Neutrophil (primary cell): ENCODE data around the gene DDR1.

Experiments used
- H3K27ac ChIP-seq: fragments of 200-600 bp; sonication (generic); 2 replicates; pipeline ENCODE4 v1.5.1; 2016; ENCODE audit warnings: mild to moderate bottlenecking, moderate library complexity
- H3K27me3 ChIP-seq: fragments of 200-600 bp; sonication (generic); 2 replicates; pipeline ENCODE4 v1.6.0; 2016; ENCODE audit warnings: mild to moderate bottlenecking
- H3K36me3 ChIP-seq: fragments of 200-600 bp; sonication (generic); 2 replicates; pipeline ENCODE4 v1.5.1; 2017
- H3K4me1 ChIP-seq, 2 experiments: fragments of 200-600 bp in 1 of 2; sonication (generic) in 1 of 2; 1 replicate in 1 of 2; 2 replicates in 1 of 2; pipeline versions ENCODE4 v1.5.1 to v1.6.1; 2013 to 2016; ENCODE audit warnings: low read depth in 1 of 2, low read length in 1 of 2, mild to moderate bottlenecking in 1 of 2, moderate library complexity in 1 of 2; ENCODE audit not compliant: control insufficient read depth in 1 of 2, insufficient read depth in 1 of 2
- H3K4me3 ChIP-seq, 2 experiments: fragments of 200-600 bp in 1 of 2; sonication (generic) in 1 of 2; 1 replicate in 1 of 2; 2 replicates in 1 of 2; pipeline ENCODE4 v1.5.1; 2013 to 2016; ENCODE audit warnings: low read depth in 1 of 2, low read length in 1 of 2, mild to moderate bottlenecking in 1 of 2, moderate library complexity in 1 of 2
- H3K9me3 ChIP-seq: fragments of 200-600 bp; sonication (generic); 2 replicates; pipeline ENCODE4 v1.5.1; 2016
- CTCF ChIP-seq: fragments of 200-600 bp; sonication (generic); IDR thresholded peaks from 2 replicates; pipeline ENCODE4 v1.5.1; 2016; ENCODE audit warnings: antibody characterized with exemption

The DDR1 gene

GRCh38 chr6:30937265-30937664 is 52.9 kb downstream of the DDR1 start:
- H3K4me1 ChIP-seq, result no peaks in the 10 kb centered on the region
- no peaks in the 10 kb centered on the region for H3K9me3 ChIP-seq
- H3K27ac ChIP-seq, result no peak overlapping the region
- no peak overlapping the region for H3K4me3 ChIP-seq
- TF ChIP-seq CTCF, result no peak
- no peaks in the 10 kb centered on the region for H3K36me3 ChIP-seq
- H3K27me3 ChIP-seq, result peaks cover 42% of the 10 kb centered on the region

DNA sequence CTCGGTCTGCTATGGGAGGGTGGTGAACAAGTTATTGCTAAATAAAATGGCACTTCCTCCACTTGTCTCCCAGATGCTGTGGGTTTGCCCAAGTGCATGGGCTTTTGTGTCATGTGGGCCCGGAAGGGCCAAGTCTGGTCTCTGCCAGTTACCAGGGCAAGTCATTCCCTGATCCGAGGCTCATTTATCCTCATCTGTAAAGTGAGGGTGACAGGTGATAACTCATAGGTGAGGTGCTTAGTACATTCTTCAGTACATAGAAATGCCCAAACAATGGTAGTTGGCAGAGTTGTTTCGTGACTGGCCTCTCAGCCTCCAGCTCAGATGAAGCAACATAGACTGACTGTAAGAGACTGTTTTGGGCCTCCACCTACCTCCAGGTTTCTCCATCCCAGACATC is 54.4 kb downstream of the DDR1 start:
- H3K4me1 ChIP-seq, result no peaks in the 10 kb centered on the region
- H3K36me3 ChIP-seq, result no peaks in the 10 kb centered on the region
- no peak overlapping the region for H3K4me3 ChIP-seq
- H3K9me3 ChIP-seq, result no peaks in the 10 kb centered on the region
- TF ChIP-seq CTCF, result no peak
- H3K27me3 ChIP-seq, result peaks cover 57% of the 10 kb centered on the region
- H3K27ac ChIP-seq, result no peak overlapping the region

DNA sequence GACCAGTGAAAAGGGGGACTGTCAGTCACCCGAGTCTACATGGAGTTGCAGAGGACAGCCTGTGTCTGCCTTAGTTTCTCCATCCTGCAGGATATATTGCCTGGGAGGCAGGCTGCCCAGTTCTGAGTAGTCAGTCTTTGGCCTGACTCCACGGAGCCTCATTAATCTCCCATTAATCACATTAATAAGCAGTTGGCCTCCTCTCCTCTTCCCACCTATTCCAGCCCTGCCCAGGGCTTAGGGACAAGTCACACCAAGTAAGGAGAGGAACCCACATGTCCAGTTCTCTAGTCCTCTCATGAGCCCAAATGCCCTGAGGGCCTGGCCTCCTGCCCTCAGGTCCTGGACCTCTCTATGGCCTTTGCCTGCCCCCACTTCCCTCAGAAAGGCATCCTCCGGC is 55.2 kb downstream of the DDR1 start:
- TF ChIP-seq CTCF, result no peak
- Histone ChIP-seq H3K4me1 (no peaks in the 10 kb centered on the region), H3K36me3 (no peaks in the 10 kb centered on the region), H3K4me3 (no peak overlapping the region), H3K27me3 (peaks cover 64% of the 10 kb centered on the region), H3K27ac (no peak overlapping the region), H3K9me3 (no peaks in the 10 kb centered on the region)

DNA sequence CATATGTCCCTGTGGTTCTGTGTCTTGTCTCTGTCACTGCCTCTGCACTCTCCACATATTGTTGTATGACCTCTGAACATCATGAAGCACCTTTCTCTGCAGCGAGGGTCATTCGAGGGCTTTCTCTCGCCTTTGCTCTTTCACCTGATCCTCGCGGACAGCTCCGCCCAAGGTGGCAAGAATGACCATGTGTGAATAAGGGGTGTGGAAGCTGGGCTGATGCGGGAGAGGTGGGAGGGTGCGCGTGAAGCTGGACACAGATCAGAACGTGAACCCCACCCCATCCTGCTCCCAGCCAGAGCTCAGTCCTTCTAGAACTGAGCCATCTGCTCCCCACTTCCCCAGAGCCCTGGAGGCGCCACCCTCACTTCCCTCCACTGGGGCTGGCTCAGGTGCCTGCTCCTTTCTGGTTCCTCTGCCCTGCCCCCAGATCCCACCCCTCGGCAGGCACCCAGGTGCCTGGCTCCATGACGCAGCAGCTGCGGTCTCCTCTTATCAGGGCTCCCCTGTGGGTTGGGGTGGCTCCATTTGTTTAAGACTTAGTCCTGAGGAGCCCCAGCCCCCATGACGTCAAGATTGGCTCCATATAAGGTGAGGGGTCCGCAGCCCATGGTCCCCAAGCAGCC is 56.2 kb downstream of the DDR1 start, which contains the start of gene MUCL3:
Gene MUCL3 (plus strand): TSS at position 613 of the 626 bp plus-strand sequence. CDS start 27 bp downstream, outside the sequence.
- no peaks in the 10 kb centered on the region for H3K4me1 ChIP-seq
- H3K36me3 ChIP-seq, result no peaks in the 10 kb centered on the region
- H3K4me3 ChIP-seq, result no peak within 1 kb of the TSS
- no peaks in the 10 kb centered on the region for H3K9me3 ChIP-seq
- H3K27ac ChIP-seq, result no peak within 1 kb of the TSS
- TF ChIP-seq CTCF, result no peak
- H3K27me3 ChIP-seq, result peaks cover 74% of the 10 kb centered on the region

DNA sequence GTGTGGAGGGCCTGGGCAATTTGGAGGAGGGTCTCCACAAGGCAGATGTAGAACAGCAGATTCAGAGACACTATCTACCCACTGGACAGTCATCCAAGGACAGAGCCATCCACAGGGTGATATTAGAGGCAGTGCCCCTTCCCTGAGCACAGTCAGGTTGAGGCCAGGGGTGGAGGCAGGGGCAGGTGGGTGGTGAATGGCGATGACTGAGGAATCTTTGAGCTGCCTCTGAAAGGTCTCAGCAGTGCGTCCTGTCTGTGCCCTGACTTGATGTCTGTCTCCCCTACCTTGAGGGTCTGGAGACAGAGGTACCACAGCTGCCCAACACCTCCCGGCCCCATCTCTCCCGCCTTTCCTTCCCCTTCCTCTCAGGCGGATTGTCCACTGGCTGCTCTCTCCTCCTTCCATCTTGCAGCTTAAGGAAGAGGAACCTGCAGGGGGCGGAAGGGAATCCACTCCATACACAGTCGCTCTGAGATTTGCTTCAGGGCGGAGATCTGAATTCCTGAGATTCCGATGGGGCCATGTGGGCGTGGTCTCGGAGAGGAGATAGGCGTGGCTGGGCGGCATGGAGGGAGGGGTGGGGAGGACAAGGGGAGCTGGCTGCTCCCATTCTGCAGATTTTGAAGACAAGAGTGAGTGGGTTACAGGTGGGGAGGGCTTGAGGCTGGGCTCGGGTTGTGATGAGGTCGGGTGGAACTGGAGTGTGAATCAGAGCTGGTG is 58.2 kb downstream of the DDR1 start:
- Histone ChIP-seq H3K36me3 (no peaks in the 10 kb centered on the region), H3K4me3 (no peak overlapping the region), H3K9me3 (no peaks in the 10 kb centered on the region), H3K27me3 (peaks cover 89% of the 10 kb centered on the region), H3K27ac (no peak overlapping the region), H3K4me1 (no peaks in the 10 kb centered on the region)
- TF ChIP-seq CTCF, result no peak
